ACC112 (cell line): ENCODE data around the gene TPD52L1.
"Not testable (repeated sequence)": the region's sequence is repeated elsewhere in the genome, so short reads cannot be mapped to it uniquely, and the experiment has no call there.

Source experiments
- H2AFZ ChIP-seq: fragments of 200-600 bp; sonication (generic); one replicate; pipeline ENCODE4 v1.6.0; 2017; ENCODE audit warnings: antibody characterized with exemption, low read length; ENCODE audit not compliant: unreplicated experiment
- H3K27ac ChIP-seq: fragments of 200-600 bp; sonication (generic); 2 replicates; pipeline ENCODE4 v1.5.1; 2014; ENCODE audit warnings: low read depth, mild to moderate bottlenecking, antibody characterized with exemption, low read length, moderate library complexity
- H3K27me3 ChIP-seq: fragments of 200-600 bp; sonication (generic); 2 replicates; pipeline ENCODE4 v1.6.1; 2014; ENCODE audit warnings: mild to moderate bottlenecking, antibody characterized with exemption, low read length, moderate library complexity, mixed read lengths; ENCODE audit not compliant: insufficient read depth
- H3K36me3 ChIP-seq: fragments of 200-600 bp; sonication (generic); 2 replicates; pipeline ENCODE4 v1.6.1; 2016; ENCODE audit warnings: mild to moderate bottlenecking, antibody characterized with exemption, low read length, moderate library complexity, mixed read lengths; ENCODE audit not compliant: insufficient read depth
- H3K4me1 ChIP-seq: fragments of 200-600 bp; sonication (generic); one replicate; pipeline ENCODE4 v1.6.1; 2016; ENCODE audit warnings: low read length, mixed read lengths; ENCODE audit not compliant: insufficient read depth, unreplicated experiment, control insufficient read depth
- H3K4me3 ChIP-seq: fragments of 200-600 bp; sonication (generic); 2 replicates; pipeline ENCODE4 v1.5.1; 2014; ENCODE audit warnings: mild to moderate bottlenecking, low read depth, low read length
- H3K79me2 ChIP-seq: fragments of 200-600 bp; sonication (generic); one replicate; pipeline ENCODE4 v1.6.0; 2016; ENCODE audit warnings: low read length; ENCODE audit not compliant: control insufficient read depth, unreplicated experiment, insufficient read depth

TPD52L1 gene

GRCh38 chr6:125163339-125163738, 9.8 kb downstream of the TPD52L1 start:
- H3K27ac ChIP-seq, H3K27me3 ChIP-seq, H2AFZ ChIP-seq, H3K36me3 ChIP-seq, H3K4me3 ChIP-seq, H3K79me2 ChIP-seq, H3K4me1 ChIP-seq: not testable (repeated sequence)

DNA sequence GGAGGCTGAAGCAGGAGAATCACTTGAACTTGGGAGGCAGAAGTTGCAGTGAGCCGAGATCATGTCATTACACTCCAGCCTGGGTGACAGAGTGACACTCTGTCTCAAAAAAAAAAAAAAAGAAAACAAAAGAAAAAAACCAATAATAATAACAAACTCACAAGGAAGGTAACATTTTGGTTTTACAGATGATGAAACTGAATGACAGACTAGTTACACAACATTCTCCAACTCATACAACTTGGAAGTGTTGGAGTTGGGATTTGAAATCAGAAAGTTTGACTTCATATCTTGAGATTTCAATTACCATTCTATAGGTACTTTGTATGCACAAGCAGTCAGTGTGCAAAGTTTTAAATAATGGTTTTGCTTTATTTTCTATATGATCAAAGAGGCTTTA, 10.2 kb downstream of the TPD52L1 start:
- Histone ChIP-seq H3K36me3 (no peaks in the 10 kb centered on the region), H3K27ac (no peak overlapping the region), H3K4me1 (peaks cover 3% of the 10 kb centered on the region), H3K79me2 (no peaks in the 10 kb centered on the region), H2AFZ (no peak overlapping the region), H3K27me3 (no peaks in the 10 kb centered on the region), H3K4me3 (no peak overlapping the region)

DNA sequence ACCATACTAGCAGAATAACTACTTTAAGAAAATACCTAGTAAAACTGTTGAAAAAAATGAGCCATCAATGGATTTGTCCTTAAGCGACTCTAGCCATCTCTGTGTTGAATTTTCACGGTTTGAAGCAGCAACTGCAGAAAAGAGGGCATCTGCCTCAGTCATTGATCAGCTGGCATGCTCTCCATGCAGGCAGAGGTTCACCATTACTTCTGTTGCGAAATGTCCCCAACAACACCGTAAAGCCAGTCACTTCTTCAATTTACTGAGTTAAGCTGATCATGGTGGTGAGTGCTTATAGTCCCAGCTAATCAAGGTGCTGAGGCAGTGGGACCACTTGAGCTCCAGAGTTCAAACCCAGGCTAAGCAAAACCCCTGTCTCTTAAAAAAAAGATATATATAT, 11.1 kb downstream of the TPD52L1 start:
- no peaks in the 10 kb centered on the region for H3K36me3 ChIP-seq
- H3K27me3 ChIP-seq: no peaks in the 10 kb centered on the region
- no peak overlapping the region for H2AFZ ChIP-seq
- H3K27ac ChIP-seq: no peak overlapping the region
- H3K79me2 ChIP-seq: no peaks in the 10 kb centered on the region
- no peak overlapping the region for H3K4me3 ChIP-seq
- peaks cover 3% of the 10 kb centered on the region for H3K4me1 ChIP-seq

- Histone ChIP-seq H3K4me3 (no peak overlapping the region), H3K27me3 (no peaks in the 10 kb centered on the region), H3K27ac (no peak overlapping the region), H3K79me2 (no peaks in the 10 kb centered on the region), H3K36me3 (no peaks in the 10 kb centered on the region), H3K4me1 (peaks cover 3% of the 10 kb centered on the region), H2AFZ (no peak overlapping the region)
Measured at GRCh38 chr6:125165256-125165655, 11.7 kb downstream of the TPD52L1 start.

GRCh38 chr6:125165776-125166175, 12.2 kb downstream of the TPD52L1 start:
- H3K4me1 ChIP-seq: peaks cover 3% of the 10 kb centered on the region
- no peak overlapping the region for H3K4me3 ChIP-seq
- H3K27ac ChIP-seq: no peak overlapping the region
- no peak overlapping the region for H2AFZ ChIP-seq
- H3K79me2 ChIP-seq: no peaks in the 10 kb centered on the region
- H3K36me3 ChIP-seq: no peaks in the 10 kb centered on the region
- H3K27me3 ChIP-seq: no peaks in the 10 kb centered on the region

DNA sequence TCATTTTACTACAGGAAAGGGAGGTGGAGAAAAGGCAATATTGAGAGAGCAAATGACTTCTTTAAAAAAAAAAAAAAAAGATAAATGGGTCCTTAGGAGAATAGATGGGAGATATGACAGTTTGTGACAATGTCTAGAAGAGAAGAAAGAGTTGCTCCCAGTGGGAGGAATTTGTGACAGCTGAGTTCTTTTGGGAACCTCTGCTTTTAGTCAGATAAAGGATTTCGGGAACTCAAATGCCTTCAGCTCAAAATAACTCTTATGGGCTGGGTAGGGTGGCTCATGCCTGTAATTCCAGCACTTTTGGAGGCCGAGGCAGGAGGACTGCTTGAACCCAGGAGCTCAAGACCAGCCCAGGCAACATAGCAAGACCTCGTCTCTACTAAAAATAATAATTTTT, 13.1 kb downstream of the TPD52L1 start:
- H3K4me1 ChIP-seq: peaks cover 3% of the 10 kb centered on the region
- H3K4me3 ChIP-seq: no peak overlapping the region
- H3K27me3 ChIP-seq: no peaks in the 10 kb centered on the region
- H3K79me2 ChIP-seq: no peaks in the 10 kb centered on the region
- H3K27ac ChIP-seq: no peak overlapping the region
- no peak overlapping the region for H2AFZ ChIP-seq
- no peaks in the 10 kb centered on the region for H3K36me3 ChIP-seq

- no peaks in the 10 kb centered on the region for H3K36me3 ChIP-seq
- H3K27ac ChIP-seq: no peak overlapping the region
- no peak overlapping the region for H2AFZ ChIP-seq
- H3K27me3 ChIP-seq: no peaks in the 10 kb centered on the region
- no peaks in the 10 kb centered on the region for H3K79me2 ChIP-seq
- H3K4me3 ChIP-seq: no peak overlapping the region
- H3K4me1 ChIP-seq: peaks cover 3% of the 10 kb centered on the region
Measured at GRCh38 chr6:125167579-125167978, 14.0 kb downstream of the TPD52L1 start.

DNA sequence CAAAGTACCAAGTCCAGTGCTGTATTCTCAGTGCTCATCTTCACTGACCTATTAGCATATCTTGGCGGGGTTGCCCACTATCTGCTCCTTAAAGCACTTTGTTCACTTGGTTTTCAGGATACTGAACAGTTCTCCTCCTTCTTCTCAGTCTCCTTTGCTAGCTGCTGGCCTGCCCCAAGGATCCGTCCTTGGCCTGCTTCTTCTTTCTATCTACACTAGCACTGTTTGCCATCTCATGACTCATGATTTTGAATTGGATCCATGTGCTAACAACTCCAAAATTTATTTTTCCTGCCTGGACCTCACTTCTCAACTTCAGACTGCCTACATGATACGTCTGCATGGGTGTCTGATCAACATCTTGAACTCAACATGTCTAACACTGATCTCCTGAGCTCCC, 15.5 kb downstream of the TPD52L1 start:
- Histone ChIP-seq H3K79me2 (no peaks in the 10 kb centered on the region), H2AFZ (no peak overlapping the region)

GRCh38 chr6:125169522-125169921, 15.9 kb downstream of the TPD52L1 start:
- Histone ChIP-seq H3K27ac (no peak overlapping the region), H3K36me3 (no peaks in the 10 kb centered on the region), H3K79me2 (no peaks in the 10 kb centered on the region), H3K4me1 (peaks cover 3% of the 10 kb centered on the region), H3K27me3 (no peaks in the 10 kb centered on the region), H2AFZ (no peak overlapping the region), H3K4me3 (no peak overlapping the region)

More for the DNA sequence above, 15.5 kb downstream of the TPD52L1 start:
- H3K36me3 ChIP-seq: no peaks in the 10 kb centered on the region
- H3K4me1 ChIP-seq: peaks cover 3% of the 10 kb centered on the region
- H3K27ac ChIP-seq: no peak overlapping the region
- H3K4me3 ChIP-seq: no peak overlapping the region
- no peaks in the 10 kb centered on the region for H3K27me3 ChIP-seq

DNA sequence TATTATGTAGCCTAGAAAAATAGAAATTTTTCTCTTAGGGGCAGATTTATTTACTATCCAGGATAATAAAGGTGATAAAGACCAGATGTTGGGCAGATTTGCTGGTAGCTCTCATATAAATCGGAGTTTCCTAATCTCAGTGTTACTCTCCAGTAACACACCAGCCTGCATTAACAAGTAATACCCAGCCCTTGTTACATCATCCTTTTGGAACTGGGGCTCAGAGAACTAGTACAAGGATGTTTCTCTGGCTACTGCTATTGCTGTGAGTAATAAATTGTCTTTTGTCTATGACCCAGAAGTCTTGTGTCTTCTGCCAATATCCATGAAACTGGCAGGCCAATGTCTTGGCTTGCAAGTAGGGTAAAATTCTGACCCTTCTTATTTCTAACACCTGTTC, 16.8 kb downstream of the TPD52L1 start:
- no peaks in the 10 kb centered on the region for H3K36me3 ChIP-seq
- H3K4me3 ChIP-seq: no peak overlapping the region
- H3K79me2 ChIP-seq: no peaks in the 10 kb centered on the region
- no peaks in the 10 kb centered on the region for H3K4me1 ChIP-seq
- no peaks in the 10 kb centered on the region for H3K27me3 ChIP-seq
- no peak overlapping the region for H3K27ac ChIP-seq
- no peak overlapping the region for H2AFZ ChIP-seq

GRCh38 chr6:125173341-125174095, 19.9 kb downstream of the TPD52L1 start:
- H2AFZ ChIP-seq: no peak overlapping the region
- no peak overlapping the region for H3K4me3 ChIP-seq
- no peaks in the 10 kb centered on the region for H3K27me3 ChIP-seq
- no peaks in the 10 kb centered on the region for H3K79me2 ChIP-seq
- no peaks in the 10 kb centered on the region for H3K4me1 ChIP-seq
- H3K36me3 ChIP-seq: no peaks in the 10 kb centered on the region
- H3K27ac ChIP-seq: no peak overlapping the region
